ENCODE measurements around the gene NKRF.

The NKRF gene

GRCh38 chrX:119607018-119607389, 780 bp upstream of the NKRF start:
- no peak for DNase-seq

- no peak for DNase-seq
Observed at GRCh38 chrX:119605464-119606279, 552 bp downstream of the NKRF start.

GRCh38 chrX:119604766-119605463, 1.3 kb downstream of the NKRF start:
- DNase-seq, result no peak

GRCh38 chrX:119602701-119603255, 3.4 kb downstream of the NKRF start:
- no peak for DNase-seq

- DNase-seq, result no peak
Observed at GRCh38 chrX:119589810-119590209, 16.4 kb downstream of the NKRF start.

- DNase-seq, result no peak
Observed at GRCh38 chrX:119583431-119584059, 22.7 kb downstream of the NKRF start.

GRCh38 chrX:119579414-119579813, 26.8 kb downstream of the NKRF start:
- DNase-seq, result no peak

GRCh38 chrX:119574394-119575266, 31.6 kb downstream of the NKRF start, which contains the start of gene UBE2A:
UBE2A (plus strand) TSS chrX:119574563; CDS start chrX:119574712, 149 bp downstream.
- peak; percentile 20 for DNase-seq

GRCh38 chrX:119573840-119574393, 32.3 kb downstream of the NKRF start:
- no peak for DNase-seq

GRCh38 chrX:119573222-119573621, 33.0 kb downstream of the NKRF start:
- no peak for DNase-seq

GRCh38 chrX:119570351-119570835, 35.8 kb downstream of the NKRF start:
- no peak for DNase-seq

GRCh38 chrX:119565107-119565663, 41.0 kb downstream of the NKRF start, which contains the start of gene STEEP1:
STEEP1 (minus strand) TSS chrX:119565409; CDS start chrX:119565355, 54 bp downstream.
- peak; percentile 79 for DNase-seq

- DNase-seq, result no peak
Observed at GRCh38 chrX:119552508-119552907, 53.7 kb downstream of the NKRF start.

GRCh38 chrX:119549327-119550016, 56.8 kb downstream of the NKRF start:
- DNase-seq, result no peak

- DNase-seq, result no peak
Observed at GRCh38 chrX:119541188-119541587, 65.0 kb downstream of the NKRF start.

- no peak for DNase-seq
Observed at GRCh38 chrX:119539872-119540271, 66.4 kb downstream of the NKRF start.
